Effector memory CD8-positive, alpha-beta T cell (primary cell): Measurements from ENCODE around the gene CEP104.

Experiments used
- ATAC-seq: fragments of 150-1000 bp; cut with Tn5 transposase; replicated peaks from 2 replicates; pipeline ENCODE4 v1.10.0; 2021; ENCODE audit warnings: mild to moderate bottlenecking, moderate library complexity
- DNase-seq, 3 experiments: peaks; one replicate each; pipeline ENCODE4 v3.0.0; 2021
- H3K27ac Mint-ChIP-seq, 2 donors: one replicate each; pipeline ENCODE4 v1.8.0; 2022; ENCODE audit warnings: mild to moderate bottlenecking in 2 of 2, mixed read lengths in 2 of 2, moderate library complexity in 2 of 2
- H3K27me3 Mint-ChIP-seq, 2 donors: one replicate each; pipeline ENCODE4 v1.8.0; 2022; ENCODE audit warnings: mixed read lengths in 2 of 2
- H3K36me3 Mint-ChIP-seq: one replicate; pipeline ENCODE4 v1.8.0; 2022; ENCODE audit warnings: mild to moderate bottlenecking, moderate library complexity, mixed read lengths; ENCODE audit not compliant: insufficient read depth
- H3K4me1 Mint-ChIP-seq, 2 donors: one replicate each; pipeline ENCODE4 v1.8.0; 2022; ENCODE audit warnings: low read depth in 2 of 2, mixed read lengths in 2 of 2
- H3K4me3 Mint-ChIP-seq, 2 donors: one replicate each; pipeline ENCODE4 v1.8.0; 2022; ENCODE audit warnings: mild to moderate bottlenecking in 2 of 2, mixed read lengths in 2 of 2, moderate library complexity in 2 of 2
- H3K9me3 Mint-ChIP-seq, 2 donors: one replicate each; pipeline ENCODE4 v1.8.0; 2022; ENCODE audit warnings: mixed read lengths in 2 of 2

Gene CEP104

DNA sequence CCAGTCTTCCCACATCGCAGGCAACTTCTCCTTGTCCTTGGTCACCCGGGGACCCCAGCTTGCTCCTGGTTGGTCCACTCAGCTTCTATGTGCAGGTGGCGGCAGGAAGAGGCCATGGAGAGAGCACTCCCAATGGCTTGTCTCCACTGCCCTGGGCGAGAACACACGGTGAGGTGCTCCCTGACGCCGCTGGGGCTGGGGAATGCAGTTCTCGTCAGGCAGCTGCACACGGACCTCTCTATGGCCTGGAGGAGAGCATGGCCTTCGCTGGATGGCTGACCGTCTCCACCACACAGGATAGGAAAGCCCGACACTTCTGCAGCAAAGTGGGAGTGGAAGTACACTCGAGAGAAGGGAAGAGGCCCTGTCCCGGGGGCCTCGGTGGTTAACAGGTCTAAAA is 31.3 kb upstream of the CEP104 start:
- ATAC-seq (no peak), DNase-seq (no peak)
- Mint-ChIP-seq H3K9me3 (no peaks in the 10 kb centered on the region), H3K4me3 (no peak overlapping the region), H3K36me3 (peaks cover 70% of the 10 kb centered on the region), H3K27ac (peak overlapping the region in 1 of 2 donors; percentile 72), H3K4me1 (peaks cover 12 to 22% of the 10 kb centered on the region in 2 donors), H3K27me3 (no peaks in the 10 kb centered on the region)

GRCh38 chr1:3886691-3887090 is 29.7 kb upstream of the CEP104 start:
- Mint-ChIP-seq H3K27ac (no peak overlapping the region), H3K9me3 (no peaks in the 10 kb centered on the region), H3K36me3 (peaks cover 77% of the 10 kb centered on the region), H3K4me3 (no peak overlapping the region), H3K4me1 (peaks cover 12 to 19% of the 10 kb centered on the region in 2 donors), H3K27me3 (no peaks in the 10 kb centered on the region)
- no peak for DNase-seq
- no peak for ATAC-seq

DNA sequence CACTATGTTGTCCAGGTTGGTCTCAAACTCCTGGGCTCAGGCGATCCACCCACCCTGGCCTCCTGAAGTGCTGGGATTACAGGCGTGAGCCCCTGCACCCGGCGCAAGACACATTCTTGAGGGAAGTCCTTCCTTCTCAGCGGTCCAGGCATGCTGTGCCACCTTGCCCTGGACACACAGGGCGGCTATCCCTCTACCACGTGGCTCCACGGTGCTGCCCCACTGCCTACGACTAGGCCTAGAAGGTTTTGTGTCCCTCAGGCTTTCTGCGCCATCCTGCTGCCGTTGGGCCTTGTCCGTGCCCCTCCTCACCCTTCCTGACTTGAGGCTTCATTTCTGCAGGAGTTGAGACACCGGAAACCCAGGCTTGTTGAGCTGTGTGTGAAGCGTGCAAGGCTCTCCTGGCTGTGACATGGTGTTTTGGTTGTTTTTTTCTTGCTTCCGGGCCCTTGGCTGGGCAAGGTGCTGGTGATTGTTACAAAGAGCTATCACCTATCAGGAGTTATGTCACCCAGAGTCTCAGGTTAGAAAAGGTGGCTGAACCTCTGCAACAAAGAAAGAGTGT is 29.2 kb upstream of the CEP104 start:
- DNase-seq (no peak), ATAC-seq (no peak)
- no peaks in the 10 kb centered on the region for H3K9me3 Mint-ChIP-seq

DNA sequence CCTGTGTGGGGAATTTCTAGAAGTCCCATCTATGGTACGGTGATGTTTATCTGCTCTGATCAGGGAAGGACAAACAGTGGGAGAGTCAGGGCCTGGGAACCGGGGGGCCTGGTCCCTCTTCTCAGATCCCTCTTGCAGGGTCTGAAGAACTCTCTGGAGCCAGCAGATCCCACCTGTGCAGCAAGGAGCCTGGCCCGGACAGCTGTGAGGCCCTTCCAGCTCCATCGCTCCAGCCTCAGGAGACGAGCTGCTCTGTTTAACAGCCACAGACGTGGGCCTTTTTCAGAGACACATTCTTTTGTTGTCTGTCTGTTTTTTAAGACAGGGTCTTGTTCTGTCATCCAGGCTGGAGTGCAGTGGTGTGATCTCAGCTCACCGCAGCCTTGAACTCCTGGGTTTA is 28.6 kb upstream of the CEP104 start:
- no peaks in the 10 kb centered on the region for H3K27me3 Mint-ChIP-seq
- H3K4me3 Mint-ChIP-seq = no peak overlapping the region
- ATAC-seq = no peak
- peaks cover 5 to 15% of the 10 kb centered on the region in 2 donors for H3K4me1 Mint-ChIP-seq
- no peaks in the 10 kb centered on the region for H3K9me3 Mint-ChIP-seq
- H3K36me3 Mint-ChIP-seq = peaks cover 74% of the 10 kb centered on the region
- no peak overlapping the region for H3K27ac Mint-ChIP-seq
- no peak for DNase-seq

More for the DNA sequence above, 29.2 kb upstream of the CEP104 start:
- no peak overlapping the region for H3K4me3 Mint-ChIP-seq
- H3K4me1 Mint-ChIP-seq = peaks cover 9 to 18% of the 10 kb centered on the region in 2 donors
- H3K27ac Mint-ChIP-seq = no peak overlapping the region
- H3K36me3 Mint-ChIP-seq = peaks cover 77% of the 10 kb centered on the region
- H3K27me3 Mint-ChIP-seq = no peaks in the 10 kb centered on the region

DNA sequence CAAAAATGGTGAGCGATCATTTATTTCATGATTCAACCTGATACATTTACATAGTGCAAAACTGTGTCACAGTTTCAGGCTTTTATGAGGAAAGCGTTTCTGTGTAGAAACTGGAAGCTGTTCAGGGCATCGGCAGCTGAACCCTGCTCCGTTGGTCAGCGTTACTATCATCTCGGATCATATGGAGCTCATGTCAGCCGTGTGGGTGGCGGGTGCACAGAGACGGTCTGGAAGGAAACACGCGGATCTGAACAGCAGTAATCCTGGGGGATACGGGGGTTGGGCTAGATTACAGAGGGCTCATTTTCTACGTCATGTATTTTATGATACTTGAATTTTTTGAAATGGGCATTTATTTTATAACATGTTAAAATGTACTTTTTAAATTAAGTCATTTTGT is 28.0 kb upstream of the CEP104 start:
- H3K36me3 Mint-ChIP-seq = peaks cover 67% of the 10 kb centered on the region
- no peaks in the 10 kb centered on the region for H3K9me3 Mint-ChIP-seq
- ATAC-seq = no peak
- H3K27me3 Mint-ChIP-seq = no peaks in the 10 kb centered on the region
- H3K27ac Mint-ChIP-seq = peak overlapping the region; percentile 74 to 95
- no peak for DNase-seq
- H3K4me1 Mint-ChIP-seq = peaks cover 2 to 8% of the 10 kb centered on the region in 2 donors
- H3K4me3 Mint-ChIP-seq = no peak overlapping the region

DNA sequence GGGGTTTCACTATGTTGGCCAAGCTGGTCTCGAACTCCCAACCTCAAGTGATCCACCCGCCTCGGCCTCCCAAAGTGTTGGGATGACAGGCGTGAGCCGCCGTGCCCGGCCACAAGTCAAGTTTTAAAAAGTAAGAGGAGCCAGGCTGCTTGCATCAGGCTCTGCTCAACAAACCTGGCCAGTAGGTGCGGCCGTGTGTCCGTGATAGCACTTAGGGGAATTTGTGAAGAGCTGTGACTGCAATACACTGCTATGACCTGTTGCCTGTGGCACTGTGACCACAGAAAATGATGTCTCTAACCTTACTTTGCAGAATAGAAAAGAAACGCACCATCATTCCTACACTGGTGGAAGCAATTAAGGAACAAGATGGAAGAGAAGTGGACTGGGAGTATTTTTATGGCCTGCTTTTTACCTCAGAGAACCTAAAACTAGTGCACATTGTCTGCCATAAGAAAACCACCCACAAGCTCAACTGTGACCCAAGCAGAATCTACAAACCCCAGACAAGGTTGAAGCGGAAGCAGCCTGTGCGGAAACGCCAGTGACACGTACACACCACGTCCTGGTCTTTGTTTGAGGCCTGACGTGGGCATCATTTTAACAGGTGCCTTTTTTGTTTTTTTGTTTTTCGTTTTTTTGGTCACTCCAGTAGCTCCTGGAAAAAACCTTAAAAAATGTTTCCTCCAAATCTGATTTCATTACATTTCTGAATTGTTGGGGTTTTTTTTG is 26.3 kb upstream of the CEP104 start:
- H3K27me3 Mint-ChIP-seq = no peaks in the 10 kb centered on the region
- peak overlapping the region; percentile 87 to 95 for H3K27ac Mint-ChIP-seq
- H3K36me3 Mint-ChIP-seq = peaks cover 56% of the 10 kb centered on the region
- DNase-seq (peak in 2 of 3 experiments; percentile 21 to 34), ATAC-seq (peak; percentile 94)
- peak overlapping the region; percentile 31 to 45 for H3K4me3 Mint-ChIP-seq
- H3K9me3 Mint-ChIP-seq = no peaks in the 10 kb centered on the region
- peaks cover 0 to 4% of the 10 kb centered on the region in 2 donors for H3K4me1 Mint-ChIP-seq

GRCh38 chr1:3881193-3881480 is 24.1 kb upstream of the CEP104 start:
- H3K9me3 Mint-ChIP-seq = no peaks in the 10 kb centered on the region

DNA sequence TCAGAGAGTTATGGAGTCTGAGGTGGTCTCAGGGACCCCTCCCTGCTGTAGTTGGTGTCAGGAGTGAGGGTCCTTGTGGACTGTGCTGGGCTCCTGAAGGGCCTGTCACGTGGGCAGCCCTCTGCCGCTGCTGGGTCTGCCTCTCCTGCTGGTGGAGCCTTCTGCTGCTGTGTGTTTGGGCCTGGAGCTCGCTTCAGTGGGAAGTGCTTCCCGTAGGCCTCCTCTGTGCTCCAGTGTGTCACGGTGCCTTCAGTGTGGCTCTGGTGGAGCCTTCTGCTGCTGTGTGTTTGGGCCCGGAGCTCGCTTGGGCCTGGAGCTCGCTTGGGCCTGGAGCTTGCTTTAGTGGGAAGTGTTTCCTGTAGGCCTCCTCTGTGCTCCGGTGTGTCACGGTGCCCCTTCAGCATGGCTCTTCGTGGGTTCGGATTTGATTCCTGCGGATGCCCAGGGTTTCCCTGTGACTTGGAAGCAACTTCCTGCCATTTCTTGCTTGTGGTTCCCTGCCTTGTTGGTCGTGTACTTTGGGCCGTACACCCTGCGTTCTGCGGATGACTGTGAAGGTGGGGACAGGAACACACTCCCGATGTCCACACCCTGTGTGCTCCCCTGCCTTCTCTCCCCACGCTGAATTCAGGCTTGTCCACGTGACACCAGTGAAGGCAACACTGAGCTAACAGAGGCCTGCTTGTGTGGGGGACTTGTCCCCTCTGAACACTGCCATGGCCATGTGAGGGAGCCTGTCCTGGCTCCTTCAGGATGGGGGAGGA is 23.6 kb upstream of the CEP104 start:
- Mint-ChIP-seq H3K27me3 (no peaks in the 10 kb centered on the region), H3K4me1 (peaks cover 0 to 4% of the 10 kb centered on the region in 2 donors), H3K9me3 (no peaks in the 10 kb centered on the region), H3K27ac (peak overlapping the region; percentile 35 to 75), H3K4me3 (no peak overlapping the region), H3K36me3 (peaks cover 40% of the 10 kb centered on the region)
- ATAC-seq (no peak), DNase-seq (no peak)

More at GRCh38 chr1:3881193-3881480, 24.1 kb upstream of the CEP104 start:
- peaks cover 0 to 4% of the 10 kb centered on the region in 2 donors for H3K4me1 Mint-ChIP-seq
- H3K27me3 Mint-ChIP-seq = no peaks in the 10 kb centered on the region
- no peak overlapping the region for H3K4me3 Mint-ChIP-seq
- peaks cover 39% of the 10 kb centered on the region for H3K36me3 Mint-ChIP-seq
- DNase-seq (no peak), ATAC-seq (no peak)
- H3K27ac Mint-ChIP-seq = peak overlapping the region; percentile 35 to 75

DNA sequence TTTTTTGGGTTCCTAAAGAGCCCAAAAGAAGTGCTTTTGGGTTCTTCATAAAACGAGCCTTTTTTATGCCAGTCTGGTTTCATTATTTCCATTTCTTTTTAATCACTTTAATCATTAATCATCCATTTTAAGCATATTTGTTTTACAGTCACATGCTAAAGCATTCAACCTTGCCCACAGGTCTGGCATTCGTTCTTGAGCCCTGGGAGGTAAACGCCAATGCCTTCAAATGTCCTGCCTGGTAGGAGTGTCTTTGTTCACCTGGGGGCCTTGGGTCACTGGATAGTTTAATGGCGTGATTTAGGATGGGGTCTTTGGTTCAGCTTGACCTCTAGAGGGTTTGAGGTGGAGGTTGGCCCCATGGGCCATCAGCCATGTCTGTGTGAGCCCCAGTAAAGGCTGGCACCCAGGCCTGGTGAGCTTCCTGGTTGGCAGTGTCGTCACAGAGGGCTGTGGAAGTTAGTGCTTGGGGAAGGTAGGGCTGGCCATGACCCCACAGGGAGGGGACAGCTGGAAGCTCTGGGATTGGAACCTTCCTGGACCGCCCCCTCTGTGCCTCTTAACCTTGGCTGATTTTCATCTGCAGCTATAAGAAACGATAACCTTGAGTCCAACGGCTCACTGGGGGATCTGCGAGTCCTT is 22.9 kb upstream of the CEP104 start:
- H3K4me3 Mint-ChIP-seq = no peak overlapping the region
- H3K36me3 Mint-ChIP-seq = peaks cover 36% of the 10 kb centered on the region
- no peak overlapping the region for H3K27ac Mint-ChIP-seq
- no peaks in the 10 kb centered on the region for H3K9me3 Mint-ChIP-seq
- no peak for DNase-seq
- ATAC-seq = no peak
- H3K4me1 Mint-ChIP-seq = peaks cover 0 to 4% of the 10 kb centered on the region in 2 donors
- no peaks in the 10 kb centered on the region for H3K27me3 Mint-ChIP-seq

- H3K27me3 Mint-ChIP-seq = no peaks in the 10 kb centered on the region
- ATAC-seq = no peak
- no peak overlapping the region for H3K27ac Mint-ChIP-seq
- H3K9me3 Mint-ChIP-seq = no peaks in the 10 kb centered on the region
- no peak for DNase-seq
- no peak overlapping the region for H3K4me3 Mint-ChIP-seq
- peaks cover 0 to 4% of the 10 kb centered on the region in 2 donors for H3K4me1 Mint-ChIP-seq
- H3K36me3 Mint-ChIP-seq = peaks cover 28% of the 10 kb centered on the region
Measured at GRCh38 chr1:3879099-3879498, 22.1 kb upstream of the CEP104 start.

- Mint-ChIP-seq H3K27ac (no peak overlapping the region), H3K4me3 (no peak overlapping the region), H3K4me1 (peaks cover 0 to 4% of the 10 kb centered on the region in 2 donors), H3K36me3 (peaks cover 19% of the 10 kb centered on the region), H3K9me3 (no peaks in the 10 kb centered on the region), H3K27me3 (no peaks in the 10 kb centered on the region)
- DNase-seq (no peak), ATAC-seq (no peak)
Measured at GRCh38 chr1:3876716-3877115, 19.7 kb upstream of the CEP104 start.

DNA sequence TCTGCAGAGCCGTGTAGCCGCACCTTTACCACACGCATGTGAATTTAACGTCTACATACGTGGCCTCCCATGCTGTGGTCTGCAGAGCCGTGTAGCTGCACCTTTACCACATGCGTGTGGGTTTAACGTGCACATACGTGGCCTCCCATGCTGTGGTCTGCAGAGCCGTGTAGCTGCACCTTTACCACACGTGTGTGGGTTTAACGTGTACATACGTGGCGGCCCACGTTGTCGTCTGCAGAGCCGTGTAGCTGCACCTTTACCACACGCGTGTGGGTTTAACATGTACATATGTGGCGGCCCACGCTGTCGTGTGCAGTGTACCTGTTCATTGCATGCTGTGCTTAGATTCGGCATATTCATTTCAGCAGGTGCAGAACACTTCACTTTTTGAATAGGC is 17.7 kb upstream of the CEP104 start:
- DNase-seq (no peak), ATAC-seq (no peak)
- no peaks in the 10 kb centered on the region for H3K27me3 Mint-ChIP-seq
- no peaks in the 10 kb centered on the region for H3K9me3 Mint-ChIP-seq
- no peak overlapping the region for H3K4me3 Mint-ChIP-seq
- no peaks in the 10 kb centered on the region for H3K4me1 Mint-ChIP-seq
- H3K36me3 Mint-ChIP-seq = peaks cover 32% of the 10 kb centered on the region
- H3K27ac Mint-ChIP-seq = no peak overlapping the region

- ATAC-seq = no peak
- Mint-ChIP-seq H3K4me1 (peaks cover 0 to 3% of the 10 kb centered on the region in 2 donors), H3K36me3 (peaks cover 32% of the 10 kb centered on the region), H3K27me3 (no peaks in the 10 kb centered on the region), H3K9me3 (no peaks in the 10 kb centered on the region), H3K27ac (peak overlapping the region; percentile 26 to 62), H3K4me3 (no peak overlapping the region)
- no peak for DNase-seq
Measured at GRCh38 chr1:3872546-3872945, 15.5 kb upstream of the CEP104 start.
